Pons (tissue), 1 donor: ENCODE measurements around the gene SLC25A10.
A peak's percentile ranks its signal among the peaks of the same experiment; 100 is the strongest.
"Not testable (repeated sequence)": the region's sequence is repeated elsewhere in the genome, so short reads cannot be mapped to it uniquely, and the experiment has no call there.

Experiments used
- DNase-seq: peaks from one replicate; pipeline ENCODE4 v3.0.0-alpha.2; 2016; ENCODE audit warnings: low spot score

The SLC25A10 gene

GRCh38 chr17:81722184-81723120, 10.4 kb downstream of the SLC25A10 start:
- no peak for DNase-seq

- DNase-seq: no peak
Observed at GRCh38 chr17:81723651-81724209, 11.6 kb downstream of the SLC25A10 start.

- no peak for DNase-seq
Observed at GRCh38 chr17:81725439-81725838, 13.4 kb downstream of the SLC25A10 start.

GRCh38 chr17:81726004-81726403, 13.9 kb downstream of the SLC25A10 start:
- no peak for DNase-seq

GRCh38 chr17:81727324-81728031, 15.4 kb downstream of the SLC25A10 start:
- no peak for DNase-seq

GRCh38 chr17:81733507-81734404, 21.7 kb downstream of the SLC25A10 start:
- peak; percentile 71 for DNase-seq

GRCh38 chr17:81734405-81735263, 22.6 kb downstream of the SLC25A10 start:
- no peak for DNase-seq

- DNase-seq: no peak
Observed at GRCh38 chr17:81735264-81736102, 23.4 kb downstream of the SLC25A10 start.

- no peak for DNase-seq
Observed at GRCh38 chr17:81737947-81738800, 26.1 kb downstream of the SLC25A10 start.

GRCh38 chr17:81738801-81739393, 26.8 kb downstream of the SLC25A10 start:
- no peak for DNase-seq

GRCh38 chr17:81739593-81739992, 27.5 kb downstream of the SLC25A10 start:
- DNase-seq: not testable (repeated sequence)

- DNase-seq: no peak
Observed at GRCh38 chr17:81740395-81740961, 28.4 kb downstream of the SLC25A10 start.

GRCh38 chr17:81741049-81741593, 29.0 kb downstream of the SLC25A10 start:
- DNase-seq: no peak

GRCh38 chr17:81741594-81742452, 29.7 kb downstream of the SLC25A10 start:
- no peak for DNase-seq
